GOT3 (cell line): ENCODE results near the gene ILF3.
A peak's percentile ranks its signal among the peaks of the same experiment; 100 is the strongest.

Experiments used
- DNase-seq: peaks from one replicate; lab custom pipeline; 2025; ENCODE audit warnings: mixed read lengths; lab: John Stamatoyannopoulos, UW

The ILF3 gene

DNA sequence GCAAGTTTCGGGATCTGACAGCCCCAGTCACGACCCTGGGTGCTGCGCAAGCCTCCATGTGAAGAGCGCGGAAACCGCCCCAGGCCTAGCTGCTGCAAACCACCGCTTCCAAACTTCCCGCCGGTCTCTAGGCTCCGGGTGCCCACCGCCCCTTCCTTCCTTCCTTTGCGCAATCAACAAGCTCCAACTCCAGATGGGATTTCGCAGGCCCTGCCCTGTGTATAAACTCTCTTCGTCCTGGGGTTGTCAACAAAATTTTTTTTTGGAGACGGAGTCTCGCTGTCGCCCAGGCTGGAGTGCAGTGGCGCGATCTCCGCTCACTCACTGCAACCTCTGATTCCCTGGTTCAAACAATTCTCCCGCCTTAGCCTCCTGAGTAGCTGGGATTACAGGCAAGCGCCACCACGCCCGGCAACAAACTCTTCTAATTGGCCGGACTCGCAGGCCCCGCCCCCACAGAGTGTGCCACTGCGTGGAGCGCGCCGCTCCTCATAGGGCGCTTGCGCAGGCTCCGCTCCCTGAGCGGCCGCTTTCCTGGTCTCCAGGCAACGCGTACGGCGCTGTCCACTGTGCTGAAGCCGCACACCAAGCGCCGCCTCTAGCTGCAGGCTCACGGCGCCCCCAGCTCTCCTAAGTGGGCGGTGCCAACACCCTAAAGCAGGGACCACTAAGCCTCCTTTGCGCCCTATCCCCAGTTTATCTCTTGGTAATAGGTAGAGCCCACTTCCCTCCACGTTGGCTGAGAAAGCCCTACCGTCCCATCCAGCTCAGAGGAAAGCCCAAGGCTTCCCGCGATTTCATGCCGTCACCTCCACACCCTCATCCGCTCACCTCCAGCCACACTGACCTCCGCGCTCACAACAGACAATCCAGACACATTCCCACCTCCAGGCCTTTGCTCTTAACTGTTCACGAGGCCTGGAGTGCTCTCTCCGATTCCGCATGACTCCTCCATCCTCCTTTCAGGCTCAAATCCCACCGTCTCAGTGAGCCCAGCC, 41.6 kb downstream of the ILF3 start:
- DNase-seq: peak; percentile 74

DNA sequence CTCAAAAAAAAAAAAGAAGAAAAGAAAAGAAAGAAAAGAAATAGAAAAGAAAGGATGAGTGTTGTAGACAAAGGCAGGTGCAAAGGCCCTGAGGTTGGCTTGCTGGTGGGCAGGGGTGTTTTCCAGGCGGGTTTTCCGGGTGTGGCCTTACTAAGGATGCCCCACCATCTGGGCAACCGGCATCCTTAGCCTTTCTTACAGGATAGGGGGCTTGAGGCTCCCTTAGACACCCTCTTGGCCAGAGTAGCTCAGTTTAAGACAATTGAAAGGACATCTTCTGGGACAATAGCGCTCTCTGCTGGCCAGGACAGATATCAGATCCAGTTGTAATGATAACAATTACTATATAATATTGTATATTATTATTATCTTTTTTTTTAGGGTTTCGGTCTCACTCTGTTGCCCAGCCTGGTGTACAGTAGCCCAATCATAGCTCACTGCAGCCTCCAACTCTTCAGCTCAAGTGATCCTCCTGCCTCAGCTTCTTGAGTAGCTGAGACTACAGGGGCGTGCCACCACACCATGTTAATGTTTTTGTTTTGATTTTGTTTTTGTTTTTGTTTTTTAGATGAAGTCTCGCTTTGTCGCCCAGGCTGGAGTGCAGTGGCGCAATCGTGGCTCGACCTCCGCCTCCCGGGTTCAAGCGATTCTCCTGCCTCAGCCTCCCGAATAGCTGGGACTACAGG, 45.6 kb downstream of the ILF3 start:
- DNase-seq: no peak

DNA sequence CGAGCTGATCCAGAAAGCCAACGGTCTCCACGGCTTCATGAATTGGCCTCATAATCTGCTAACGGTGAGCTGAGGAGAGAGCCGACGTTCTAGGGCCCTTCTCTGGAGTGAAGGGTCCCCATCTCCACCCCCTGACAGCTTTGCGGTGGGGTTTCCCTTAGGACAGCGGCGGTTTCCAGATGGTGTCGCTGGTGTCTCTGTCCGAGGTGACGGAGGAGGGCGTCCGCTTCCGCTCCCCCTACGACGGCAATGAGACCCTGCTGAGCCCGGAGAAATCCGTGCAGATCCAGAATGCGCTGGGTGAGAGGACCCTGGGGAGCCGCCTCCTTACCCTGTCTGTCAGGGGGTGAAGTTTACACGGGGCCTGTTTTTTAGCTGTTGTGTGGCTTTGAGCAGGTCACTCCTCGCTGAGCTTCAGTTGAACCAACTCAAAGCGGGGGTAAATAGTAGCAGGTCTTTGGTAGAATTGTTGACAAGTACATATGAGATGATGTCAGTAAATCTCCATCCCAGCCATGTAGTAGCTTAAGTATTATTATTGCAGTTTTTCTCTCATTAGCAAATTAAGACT, 47.9 kb downstream of the ILF3 start:
- DNase-seq: no peak

DNA sequence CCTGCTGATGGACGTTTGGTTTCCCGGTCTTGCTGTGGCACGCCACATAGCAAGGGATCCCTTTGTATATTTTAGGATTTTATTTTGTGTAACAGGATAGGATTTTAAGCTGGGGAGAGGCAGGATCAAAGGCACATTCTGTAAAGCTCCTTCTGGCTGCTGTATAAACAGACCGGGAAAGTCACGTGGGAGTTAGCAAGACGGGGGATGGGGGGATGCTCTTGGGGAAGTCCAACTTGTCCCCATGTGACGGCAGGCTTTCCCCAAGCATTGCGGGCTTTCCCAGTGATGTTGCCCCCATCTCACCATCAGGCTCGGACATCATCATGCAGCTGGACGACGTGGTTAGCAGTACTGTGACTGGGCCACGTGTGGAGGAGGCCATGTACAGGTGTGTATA, 52.8 kb downstream of the ILF3 start:
- no peak for DNase-seq

DNA sequence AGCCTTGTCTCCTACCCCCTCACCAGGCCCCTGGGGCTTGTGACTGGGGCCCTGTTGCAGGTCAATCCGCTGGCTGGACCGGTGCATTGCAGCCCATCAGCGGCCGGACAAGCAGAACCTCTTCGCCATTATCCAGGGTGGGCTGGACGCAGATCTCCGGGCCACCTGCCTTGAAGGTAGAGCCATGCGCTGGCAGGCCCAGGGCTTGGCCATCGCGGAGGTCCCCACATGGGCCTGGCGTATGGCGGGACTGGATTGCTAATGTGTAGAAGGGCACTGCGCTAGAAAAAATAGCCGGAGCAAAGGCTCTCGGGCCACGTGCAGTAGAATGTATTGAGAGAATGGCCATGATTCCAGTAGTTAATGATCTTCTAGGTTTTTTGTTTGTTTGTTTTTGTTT, 53.3 kb downstream of the ILF3 start:
- DNase-seq: no peak

DNA sequence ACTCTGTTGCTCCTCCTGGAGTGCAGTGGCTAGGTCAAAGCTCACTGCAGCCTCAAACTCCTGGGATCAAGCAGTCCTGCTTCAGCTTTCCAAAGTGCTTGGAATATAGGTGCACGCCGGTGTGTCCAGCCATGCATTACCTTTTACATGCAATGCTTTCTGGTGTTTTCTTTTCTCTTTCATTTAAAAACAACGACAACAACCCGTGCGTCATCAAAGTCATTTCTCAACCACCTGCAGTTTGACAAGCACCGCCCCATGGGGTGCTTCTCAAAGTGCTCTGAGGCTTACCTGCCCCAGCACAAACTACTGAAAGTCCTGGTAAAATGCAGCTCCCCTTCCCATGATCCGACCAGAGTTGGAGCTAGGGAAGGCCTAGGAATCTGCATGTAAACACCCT, 54.1 kb downstream of the ILF3 start:
- DNase-seq: no peak

DNA sequence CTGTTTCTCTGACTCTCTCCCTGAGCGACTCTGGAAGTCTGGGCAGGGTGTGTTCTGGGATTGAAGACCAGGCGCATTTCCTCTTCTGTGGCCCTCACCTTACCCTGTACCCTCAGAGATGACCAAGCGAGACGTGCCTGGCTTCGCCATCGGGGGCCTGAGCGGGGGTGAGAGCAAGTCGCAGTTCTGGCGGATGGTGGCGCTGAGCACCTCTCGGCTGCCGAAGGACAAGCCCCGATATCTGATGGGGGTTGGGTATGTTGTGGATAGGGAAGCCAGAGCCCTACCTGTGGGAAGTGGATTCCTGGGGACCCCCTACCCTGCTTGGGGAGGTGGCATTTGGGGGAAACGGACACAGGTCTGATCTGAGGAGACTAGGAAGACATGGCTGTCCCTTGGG, 57.9 kb downstream of the ILF3 start:
- no peak for DNase-seq

DNA sequence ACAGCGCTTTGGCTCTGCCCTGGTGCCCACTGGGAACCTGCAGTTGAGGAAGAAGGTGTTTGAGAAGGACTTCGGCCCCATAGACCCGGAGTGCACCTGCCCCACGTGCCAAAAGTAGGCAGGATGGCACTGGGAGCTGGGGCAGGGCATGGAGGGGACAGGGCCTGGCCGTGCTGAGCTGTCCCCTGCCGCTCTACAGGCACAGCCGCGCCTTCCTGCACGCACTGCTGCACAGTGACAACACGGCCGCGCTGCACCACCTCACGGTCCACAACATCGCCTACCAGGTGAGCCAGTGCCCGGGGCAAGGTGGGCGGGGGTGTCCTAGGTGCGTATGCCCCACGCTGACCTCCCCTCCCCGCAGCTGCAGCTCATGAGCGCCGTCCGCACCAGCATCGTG, 58.6 kb downstream of the ILF3 start:
- no peak for DNase-seq

DNA sequence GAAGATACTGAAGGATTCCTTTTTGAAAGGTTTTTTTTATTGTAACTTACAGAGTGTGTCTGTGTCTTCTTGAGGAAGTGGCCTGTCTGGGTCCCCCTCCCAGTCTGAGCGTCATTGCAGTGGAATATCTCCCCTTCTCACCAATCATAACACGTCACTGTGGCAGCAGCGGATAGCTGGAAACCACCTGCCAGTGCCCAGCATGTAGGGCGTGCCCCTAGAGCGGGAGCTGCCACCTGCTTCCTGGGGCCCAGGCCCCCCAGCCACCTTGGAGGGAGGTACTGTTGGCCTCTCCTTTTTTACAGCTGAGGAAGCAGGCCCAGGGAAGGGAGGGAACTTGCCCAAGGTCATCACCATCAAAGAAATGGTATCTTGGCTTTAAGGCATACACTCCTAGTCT, 59.2 kb downstream of the ILF3 start:
- DNase-seq: no peak

DNA sequence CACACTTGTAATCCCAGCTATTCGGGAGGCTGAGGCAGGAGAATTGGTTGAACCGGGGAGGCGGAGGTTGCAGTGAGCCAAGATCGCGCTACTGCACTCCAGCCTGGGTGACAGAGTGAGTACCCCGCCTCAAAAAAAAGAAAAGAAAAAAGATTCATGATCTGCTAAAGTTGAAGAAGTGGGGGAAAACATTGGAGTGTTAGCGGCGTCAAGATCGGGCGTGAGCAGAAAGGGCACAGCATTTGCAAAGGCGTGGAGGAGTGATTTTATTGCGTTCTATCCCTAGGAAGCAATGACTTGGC, 62.9 kb downstream of the ILF3 start:
- DNase-seq: no peak

DNA sequence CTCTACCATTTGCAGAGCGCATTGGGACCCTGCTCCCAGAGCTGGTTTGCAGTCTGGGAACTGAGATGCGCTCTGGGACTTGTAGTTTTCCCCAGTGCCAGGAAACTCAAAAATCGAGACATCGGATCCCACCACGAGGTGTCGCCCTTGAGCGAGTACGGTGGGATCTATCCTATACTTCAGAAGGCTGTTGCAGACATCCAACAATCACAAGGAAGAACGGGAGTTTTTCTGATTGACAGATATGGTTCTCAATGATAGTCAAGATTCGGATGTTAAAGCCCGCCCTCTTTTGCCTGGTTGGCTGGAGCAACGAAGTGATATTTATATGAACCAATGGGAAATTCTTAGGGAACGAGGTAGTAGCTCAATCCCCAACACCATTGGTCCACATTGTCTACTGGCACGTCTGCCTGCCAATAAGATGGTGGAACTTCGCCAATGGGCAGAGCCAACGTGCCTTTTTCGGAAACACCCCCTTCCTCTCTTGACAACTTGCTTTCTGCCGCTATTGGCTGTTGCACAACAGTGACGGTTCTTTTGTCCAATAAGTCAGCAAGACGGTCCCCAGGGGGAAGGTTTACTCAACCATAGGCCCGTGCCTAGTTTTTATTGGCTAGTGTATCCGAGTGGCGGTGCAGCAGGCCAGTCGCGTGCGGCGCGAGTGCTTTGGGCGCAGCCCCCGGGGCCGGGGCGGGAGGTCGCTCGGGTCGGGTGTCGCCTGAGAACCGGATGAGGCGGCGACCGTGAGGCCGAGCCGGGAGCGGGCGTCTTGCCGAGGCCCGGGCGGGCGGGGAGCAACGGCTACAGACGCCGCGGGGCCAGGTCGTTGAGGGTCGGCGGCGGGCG, 63.4 kb downstream of the ILF3 start, which contains the start of gene DNM2:
DNM2 (plus strand) TSS at position 724 of the 849 bp plus-strand sequence. CDS start 164 bp downstream, outside the sequence.
- peak; percentile 97 for DNase-seq

DNA sequence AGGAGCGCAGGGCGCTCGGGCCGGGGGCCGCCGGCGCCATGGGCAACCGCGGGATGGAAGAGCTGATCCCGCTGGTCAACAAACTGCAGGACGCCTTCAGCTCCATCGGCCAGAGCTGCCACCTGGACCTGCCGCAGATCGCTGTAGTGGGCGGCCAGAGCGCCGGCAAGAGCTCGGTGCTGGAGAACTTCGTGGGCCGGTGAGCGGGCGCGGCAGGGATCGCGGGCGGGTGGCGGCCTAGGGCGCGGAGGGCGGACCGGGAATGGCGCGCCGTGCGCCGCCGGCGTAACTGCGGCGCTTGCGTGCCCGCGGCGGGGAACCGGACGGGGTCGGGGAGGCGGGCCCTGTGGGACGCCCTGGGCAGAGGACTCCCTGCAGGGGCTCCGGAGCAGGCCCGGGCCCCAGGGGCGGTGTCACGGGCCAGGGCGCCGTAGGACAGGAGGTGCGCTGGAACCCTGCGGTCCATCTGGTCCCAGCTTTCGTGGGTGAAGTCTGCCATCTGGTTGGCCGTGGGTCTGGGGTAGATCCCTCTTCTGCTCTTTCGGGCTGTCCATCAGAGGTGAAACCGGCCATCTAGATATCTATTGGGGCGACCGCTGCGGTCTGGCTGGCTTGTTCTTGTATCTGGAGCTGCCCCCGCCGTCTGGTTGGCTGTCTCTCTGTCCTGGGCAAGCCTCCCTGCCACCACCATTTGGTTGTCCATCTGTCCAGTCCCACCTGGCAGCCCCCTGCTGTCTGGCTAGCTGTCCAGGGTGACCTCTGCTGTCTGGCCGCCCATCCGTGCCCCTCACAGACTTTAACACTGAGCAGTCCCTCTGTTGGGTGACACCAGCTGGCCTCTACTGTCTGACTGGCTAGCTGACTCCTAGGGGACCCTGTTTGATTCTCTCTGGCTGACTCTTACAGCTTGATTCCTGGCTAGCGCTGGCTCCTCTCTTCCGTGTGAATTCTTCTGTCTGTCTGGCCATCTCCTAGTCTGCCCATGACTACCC, 64.4 kb downstream of the ILF3 start:
- DNase-seq: no peak

DNA sequence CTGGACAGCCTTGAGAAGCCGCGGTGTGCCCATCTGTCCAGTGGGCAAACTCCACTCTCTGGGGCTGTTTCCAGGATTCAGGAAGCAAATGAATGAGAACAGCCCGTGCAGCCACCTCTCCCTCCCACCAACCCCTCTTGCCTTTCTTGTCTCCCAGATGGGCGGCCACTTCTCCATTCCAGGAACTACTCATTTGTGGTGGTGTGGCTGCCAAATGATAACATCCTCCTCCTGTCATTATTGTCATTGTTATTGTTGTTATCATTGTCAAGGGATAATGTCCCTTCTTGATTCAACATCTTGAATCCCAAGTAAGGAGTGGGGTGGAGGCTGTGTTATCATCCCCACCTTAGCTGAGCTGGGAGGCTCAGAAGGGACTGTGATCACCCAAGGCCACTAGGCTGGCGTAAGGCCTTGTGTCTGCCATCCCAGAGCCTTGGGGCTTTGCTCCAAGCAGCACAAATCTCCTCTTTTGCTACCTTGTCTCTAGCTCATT, 65.4 kb downstream of the ILF3 start:
- DNase-seq: no peak

DNA sequence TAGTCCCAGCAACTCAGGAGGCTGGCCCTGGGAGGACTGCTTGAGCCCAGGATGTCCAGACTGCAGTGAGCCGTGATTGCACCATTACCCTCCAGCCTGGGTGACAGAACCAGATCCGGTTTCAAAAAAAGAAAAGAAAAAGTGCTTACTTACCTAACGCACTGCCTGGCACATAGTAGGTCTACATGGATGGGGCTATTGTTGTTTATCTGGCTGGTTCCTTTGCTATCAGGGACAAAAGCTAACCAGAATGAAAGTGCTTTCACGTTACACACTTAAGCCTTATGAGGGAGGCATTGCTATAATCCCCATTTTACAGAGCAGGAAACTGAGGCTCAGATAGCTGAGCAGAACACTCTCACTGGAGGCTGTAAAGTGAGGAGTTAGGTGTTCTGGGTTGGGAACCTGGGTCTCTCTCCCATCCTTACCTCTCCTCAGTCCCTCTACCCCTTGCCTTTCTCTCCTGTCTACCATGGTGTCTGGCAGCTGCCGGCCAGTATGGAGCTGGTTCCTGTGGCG, 66.5 kb downstream of the ILF3 start:
- no peak for DNase-seq

DNA sequence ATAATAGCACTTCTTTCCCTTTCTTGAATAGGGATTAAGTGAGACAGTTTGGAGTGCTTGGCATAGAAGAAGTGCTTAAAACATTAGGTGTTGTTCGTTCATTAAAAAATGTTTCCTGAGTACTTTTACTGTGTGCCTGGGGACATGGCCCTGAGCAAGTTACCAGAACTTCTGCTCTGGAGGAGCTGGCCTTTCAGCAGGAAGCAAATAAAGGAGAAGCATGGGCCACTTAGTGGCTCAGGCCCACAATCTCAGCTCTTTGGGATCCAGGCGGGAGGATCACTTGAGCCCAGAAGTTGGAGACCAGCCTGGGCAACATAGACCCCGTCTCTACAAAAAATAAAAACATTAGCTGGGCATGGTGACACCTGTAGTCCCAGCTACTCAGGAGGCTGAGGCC, 69.4 kb downstream of the ILF3 start:
- DNase-seq: no peak

DNA sequence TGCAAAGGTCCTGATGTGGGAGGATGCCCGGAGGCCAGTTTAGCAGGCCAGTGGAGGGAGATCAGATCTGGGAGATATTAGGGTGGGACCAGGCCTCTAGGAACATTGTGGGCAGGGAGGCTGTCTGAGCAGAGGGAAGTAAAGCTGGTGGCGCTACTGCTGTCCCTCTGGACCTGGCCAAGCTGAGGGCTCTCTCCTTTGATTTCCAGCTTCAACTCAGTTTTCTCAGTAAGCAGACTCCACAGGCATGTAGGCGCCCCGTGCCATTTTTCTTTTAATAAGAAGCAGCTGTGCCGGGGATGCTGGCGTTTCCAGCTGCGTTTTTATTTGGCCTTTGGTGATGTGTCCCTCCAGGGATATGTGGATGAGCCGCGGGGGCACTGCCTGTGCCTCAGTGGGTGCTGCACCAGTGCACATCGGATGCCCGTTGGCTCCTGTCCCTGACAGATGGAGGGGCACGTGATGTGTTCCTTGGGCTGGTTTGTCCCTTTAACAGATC, 70.5 kb downstream of the ILF3 start:
- DNase-seq: no peak

DNA sequence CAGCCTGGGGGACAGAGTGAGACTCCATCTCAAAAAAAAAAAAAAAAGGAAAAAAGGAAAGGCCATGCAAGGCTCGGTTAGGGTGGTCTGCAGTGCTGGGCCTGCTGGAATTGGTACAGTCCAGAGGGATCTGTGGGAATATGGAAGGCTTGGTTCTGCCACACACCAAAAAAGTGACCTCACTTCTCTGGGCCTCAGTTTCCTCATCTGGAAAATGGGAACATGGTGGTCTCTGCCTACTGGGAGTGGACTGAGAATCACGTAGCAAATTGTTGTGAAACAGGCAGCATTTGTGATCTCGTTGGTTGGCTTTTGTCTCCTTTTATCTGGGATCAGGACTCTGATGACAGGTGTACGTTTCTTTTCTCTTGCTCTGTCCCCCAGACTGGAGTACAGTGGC, 71.3 kb downstream of the ILF3 start:
- DNase-seq: no peak

DNA sequence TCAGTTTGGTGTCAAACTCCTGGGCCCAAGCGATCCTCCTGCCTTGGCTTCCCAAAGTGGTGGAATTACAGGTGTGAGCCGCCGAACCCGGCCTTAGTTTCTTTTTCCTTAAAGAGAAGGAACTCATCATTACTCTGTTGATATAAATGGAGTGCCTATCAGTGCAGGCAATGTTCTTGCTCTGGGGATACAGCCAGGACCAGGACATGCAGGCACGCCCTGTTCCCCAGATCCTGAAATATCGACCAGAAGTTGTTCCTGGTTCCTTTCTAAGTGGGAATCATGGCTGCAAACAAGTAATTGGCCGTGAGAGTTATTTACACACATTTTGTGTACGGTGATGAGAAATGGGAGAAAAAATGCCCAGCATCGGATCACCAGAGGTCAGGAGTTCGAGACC, 72.1 kb downstream of the ILF3 start:
- no peak for DNase-seq

DNA sequence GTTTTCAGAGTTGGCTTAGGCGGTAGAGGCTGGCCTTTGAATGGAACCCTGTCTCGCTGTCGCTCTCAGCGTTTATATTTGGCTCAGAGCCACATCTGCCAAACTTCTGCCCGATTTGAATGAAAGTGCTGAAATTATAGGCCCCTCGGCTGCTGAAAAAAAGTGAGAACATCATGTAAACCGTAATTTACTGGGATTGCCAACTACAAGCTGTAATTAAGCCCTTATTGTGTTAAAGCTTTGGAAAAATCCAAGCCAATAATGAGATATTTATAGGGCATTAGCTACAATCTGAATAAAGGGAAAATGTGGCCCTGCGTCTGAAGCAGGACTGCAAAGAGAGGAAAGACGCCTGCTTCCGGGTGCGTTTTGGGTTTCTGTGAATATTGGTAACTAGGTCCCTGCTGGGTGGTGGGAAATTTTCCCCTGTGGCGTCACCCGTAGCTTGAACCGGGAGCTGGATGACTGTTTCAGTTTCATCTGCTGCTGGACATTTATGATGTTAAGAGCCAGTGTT, 73.6 kb downstream of the ILF3 start:
- no peak for DNase-seq

DNA sequence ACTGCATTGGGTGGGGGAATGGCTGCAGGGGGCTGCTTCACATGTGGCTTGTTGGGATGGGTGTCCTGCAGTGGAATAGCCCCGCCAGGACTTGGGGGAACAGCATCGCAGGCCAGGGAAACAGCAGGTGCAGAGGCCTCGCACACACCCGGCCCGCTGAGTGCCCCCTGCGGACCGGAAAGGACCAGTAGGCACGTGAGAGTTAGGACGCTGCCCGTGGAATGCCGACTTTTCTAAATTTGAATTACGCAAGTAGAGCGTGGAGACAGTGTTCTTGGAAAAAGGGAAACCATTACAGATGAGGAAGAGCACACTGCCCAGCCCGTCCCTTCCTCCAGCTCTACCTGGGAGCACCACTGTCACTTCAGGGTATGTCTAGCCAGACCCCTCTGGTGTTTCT, 75.3 kb downstream of the ILF3 start:
- DNase-seq: no peak
